NK-92 (cell line): ENCODE results near the gene TESMIN.

Experiments used
- DNase-seq: peaks from one replicate; lab custom pipeline; 2025; ENCODE audit not compliant: unreplicated experiment; lab: John Stamatoyannopoulos, UW

TESMIN gene

GRCh38 chr11:68762481-68762880 lies 11.2 kb upstream of the TESMIN start:
- no peak for DNase-seq

GRCh38 chr11:68761801-68762200 lies 10.5 kb upstream of the TESMIN start:
- DNase-seq: no peak

DNA sequence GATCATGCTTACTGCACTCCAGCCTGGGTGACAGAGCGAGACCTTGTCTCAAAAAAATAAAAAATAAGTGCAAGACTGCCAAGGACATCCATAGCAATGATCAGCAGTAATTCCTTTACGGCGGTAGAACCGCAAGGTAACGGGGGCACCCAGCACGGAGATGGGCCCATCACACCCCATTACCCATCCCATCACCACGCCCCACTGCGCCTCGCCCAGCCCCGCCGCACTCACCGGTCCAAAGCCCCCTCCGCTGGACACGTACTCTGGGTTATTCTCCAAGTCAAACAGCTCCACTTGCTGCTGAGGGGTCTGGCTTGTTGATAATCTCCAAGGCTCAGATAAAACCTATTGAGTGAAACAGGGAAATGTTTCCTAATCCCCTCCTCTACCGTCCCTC lies 8.7 kb upstream of the TESMIN start:
- DNase-seq: no peak

GRCh38 chr11:68757711-68758110 lies 6.4 kb upstream of the TESMIN start:
- no peak for DNase-seq

- no peak for DNase-seq
Measured at GRCh38 chr11:68756171-68756766, 4.9 kb upstream of the TESMIN start.

DNA sequence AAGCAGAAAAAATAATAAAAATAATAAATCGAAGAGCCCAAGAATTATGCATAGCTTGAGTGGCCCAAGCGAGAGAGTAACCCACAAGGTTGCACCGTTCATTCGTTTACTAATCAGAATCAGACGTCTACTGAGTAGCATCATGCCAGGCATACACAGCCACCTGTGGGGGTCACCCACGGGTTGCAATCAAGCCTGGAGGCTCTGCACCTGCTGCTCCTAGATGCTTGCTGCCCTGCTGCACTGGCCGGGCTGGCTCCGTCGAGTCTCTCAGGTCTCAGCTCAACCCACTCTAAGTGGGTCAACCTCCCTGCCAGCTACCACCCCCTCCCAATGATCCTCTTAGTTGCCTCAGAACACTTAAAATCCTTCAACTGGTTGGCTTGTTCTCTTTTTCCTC lies 2.0 kb upstream of the TESMIN start:
- no peak for DNase-seq

DNA sequence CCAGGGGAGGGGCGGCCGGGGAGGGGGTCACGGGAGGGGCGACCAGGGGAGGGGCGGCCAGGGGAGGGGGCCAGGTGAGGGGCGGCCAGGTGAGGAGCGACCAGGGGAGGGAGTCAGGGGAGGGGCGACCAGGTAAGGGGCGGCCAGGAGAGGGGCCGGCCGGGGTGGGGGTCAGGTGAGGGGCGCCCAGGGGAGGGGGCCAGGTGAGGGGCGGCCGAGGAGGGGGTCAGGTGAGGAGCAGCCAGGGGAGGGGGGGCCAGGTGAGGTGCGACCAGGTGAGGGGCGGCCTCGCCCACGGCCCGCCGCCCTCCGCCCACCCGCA lies 355 bp downstream of the TESMIN start:
- DNase-seq: no peak

DNA sequence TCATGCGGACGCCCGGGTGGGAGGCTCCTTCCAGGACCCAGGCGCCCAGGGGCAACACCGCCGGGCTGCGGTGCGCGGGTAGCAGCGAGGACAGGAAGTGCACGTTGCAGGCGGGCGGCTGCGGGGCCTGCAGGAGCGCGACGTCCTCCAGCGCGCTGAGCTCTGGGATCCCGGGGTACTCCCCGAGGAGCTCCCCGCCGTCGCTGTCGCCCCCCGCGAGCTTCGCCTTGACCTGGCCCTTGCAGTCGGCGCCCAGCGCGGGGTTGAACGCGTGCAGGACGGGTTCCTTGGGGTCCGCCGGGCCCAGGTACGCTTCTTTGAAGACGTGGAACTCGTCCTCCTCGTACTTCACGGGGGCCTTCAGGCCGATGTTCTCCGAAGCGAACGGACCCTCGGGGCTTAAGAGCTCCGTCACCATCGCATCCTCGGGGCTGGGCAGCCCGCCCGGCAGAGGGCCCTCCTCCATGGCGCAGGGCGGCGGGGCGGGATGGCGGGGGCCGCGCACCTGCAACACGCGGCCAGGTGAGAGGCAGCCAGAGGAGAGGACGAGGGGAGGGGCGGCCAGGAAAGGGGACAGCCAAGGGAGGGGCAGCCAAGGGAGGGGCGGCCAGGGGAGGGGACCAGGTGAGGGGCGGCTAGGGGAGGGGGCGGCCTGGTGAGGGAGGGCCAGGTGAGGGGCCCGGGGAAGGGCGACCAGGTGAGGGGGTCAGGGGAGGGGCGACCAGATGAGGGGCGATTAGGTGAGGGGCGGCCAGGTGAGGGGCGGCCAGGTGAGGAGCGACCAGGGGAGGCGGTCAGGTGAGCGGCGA lies 921 bp downstream of the TESMIN start:
- DNase-seq: no peak

DNA sequence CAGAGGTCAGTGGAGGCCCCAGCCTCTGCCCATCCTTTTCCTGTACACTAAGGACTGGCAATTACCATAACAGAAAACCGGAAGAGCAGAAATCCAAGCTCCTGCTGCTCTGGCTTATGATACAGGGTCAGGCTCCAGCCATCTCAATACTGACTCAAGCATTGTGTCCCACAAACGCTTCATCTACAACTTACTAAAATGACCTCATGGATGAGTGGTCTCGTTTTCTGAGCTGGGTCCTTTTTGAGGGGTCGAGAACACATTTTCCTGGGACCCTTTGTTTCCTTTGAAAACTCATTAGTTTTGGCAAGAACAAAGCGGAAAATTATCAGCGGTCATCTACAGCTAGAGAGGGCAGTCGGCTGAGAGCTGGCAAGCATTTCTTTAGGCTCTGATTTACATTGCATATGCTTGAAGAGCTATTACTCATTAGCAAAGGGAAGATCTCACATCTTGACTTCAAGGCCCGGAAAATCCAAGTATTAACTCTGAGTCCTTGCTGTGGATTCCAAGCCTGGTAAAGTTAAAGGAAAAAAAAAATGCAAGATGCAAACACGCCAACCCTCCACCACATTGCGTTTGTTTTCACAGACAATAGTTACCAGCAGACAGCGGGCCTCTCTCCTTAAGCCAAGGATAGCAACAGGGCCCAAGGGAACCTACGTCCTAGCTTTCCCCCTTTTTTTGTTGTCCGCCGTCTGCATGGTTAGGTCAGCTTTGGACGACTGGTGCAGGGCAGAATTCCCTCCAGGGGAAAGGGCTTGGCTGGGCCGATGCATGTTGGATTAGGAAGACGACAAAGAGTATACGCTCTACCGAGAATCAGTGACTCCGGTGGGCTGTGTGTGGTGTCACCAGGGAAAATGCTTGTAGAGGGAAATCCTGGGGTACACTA lies 1.8 kb downstream of the TESMIN start:
- no peak for DNase-seq

GRCh38 chr11:68748061-68748460 lies 3.3 kb downstream of the TESMIN start:
- no peak for DNase-seq

GRCh38 chr11:68743539-68743938 lies 7.8 kb downstream of the TESMIN start:
- DNase-seq: no peak

DNA sequence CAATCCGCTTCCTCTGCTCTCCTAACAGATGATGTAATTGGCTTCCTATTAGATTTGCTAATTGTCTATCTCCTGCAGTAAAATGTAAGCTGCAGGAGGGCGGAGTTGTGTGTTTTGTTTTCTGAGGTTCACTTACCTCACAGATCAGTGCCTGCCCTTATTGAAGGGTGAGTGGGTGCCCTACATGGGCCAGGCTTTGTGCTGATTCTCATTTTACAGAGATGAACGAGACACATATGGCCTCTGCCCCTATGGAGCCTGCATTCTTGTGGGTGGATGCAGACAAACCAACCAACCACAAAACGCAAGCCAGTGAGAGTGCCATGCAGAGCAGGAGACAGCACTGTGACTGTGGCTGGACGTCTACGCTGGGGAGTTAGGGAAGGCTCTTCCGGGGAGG lies 9.9 kb downstream of the TESMIN start:
- no peak for DNase-seq

GRCh38 chr11:68735646-68736045 lies 15.7 kb downstream of the TESMIN start:
- no peak for DNase-seq

DNA sequence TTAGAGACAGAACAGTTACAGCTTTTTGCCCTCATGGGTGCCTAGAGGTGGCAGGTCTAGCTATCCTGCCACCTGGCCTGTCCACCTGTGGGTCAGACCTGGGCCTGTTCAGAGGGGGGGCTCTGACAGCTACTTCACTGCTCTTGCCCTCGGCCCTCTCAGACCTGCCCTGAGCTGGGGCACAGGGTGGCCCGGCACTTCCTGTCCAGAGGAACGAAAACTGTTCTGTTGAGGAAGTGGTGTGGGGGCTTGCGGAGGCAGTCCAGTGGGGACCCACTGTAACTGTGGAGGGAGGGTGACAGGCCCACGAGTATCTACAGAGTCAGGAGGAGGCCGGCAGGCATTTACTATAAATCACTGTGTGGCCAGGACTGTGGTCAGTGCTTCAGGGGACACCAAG lies 16.2 kb downstream of the TESMIN start:
- no peak for DNase-seq

- DNase-seq: no peak
Measured at GRCh38 chr11:68734111-68734510, 17.2 kb downstream of the TESMIN start.

DNA sequence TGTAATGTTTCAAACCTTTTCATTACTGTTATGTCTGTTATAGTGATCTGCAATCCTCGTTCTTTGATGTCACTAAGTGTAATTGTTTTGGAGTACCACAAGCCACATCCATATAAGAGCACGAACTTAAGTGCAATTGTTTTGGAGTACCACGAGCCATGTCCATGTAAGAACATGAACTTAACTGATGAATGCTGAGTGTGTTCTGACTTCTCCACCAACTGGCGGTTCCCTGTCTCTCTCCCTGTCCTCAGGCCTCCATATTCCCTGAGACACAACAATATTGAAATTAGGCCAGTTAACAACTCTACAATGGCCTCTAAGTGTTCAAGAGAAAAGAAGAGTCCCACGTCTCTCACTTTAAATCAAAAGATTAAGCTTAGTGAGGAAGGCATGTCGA lies 23.5 kb downstream of the TESMIN start:
- DNase-seq: no peak

- DNase-seq: no peak
Measured at GRCh38 chr11:68724293-68724692, 27.0 kb downstream of the TESMIN start.

GRCh38 chr11:68722143-68722542 lies 29.2 kb downstream of the TESMIN start:
- DNase-seq: no peak

GRCh38 chr11:68721075-68721474 lies 30.2 kb downstream of the TESMIN start:
- DNase-seq: no peak

- no peak for DNase-seq
Measured at GRCh38 chr11:68715456-68716122, 35.7 kb downstream of the TESMIN start.

- no peak for DNase-seq
Measured at GRCh38 chr11:68714060-68714856, 37.1 kb downstream of the TESMIN start.
